ENCODE measurements around the gene FYCO1.

GRCh38 chr3:45921158-45922038, 74.2 kb downstream of the FYCO1 start:
- TF ChIP-seq TAF9B (IDR thresholded peaks at IDR 0.05; ENCODE audit: partially characterized antibody) (no peak), ZNF324 (CRISPR knock-in tag; IDR thresholded peaks at IDR 0.05) (no peak), RFX5 (IDR thresholded peaks at IDR 0.05; ENCODE audit: low read depth, low read length) (no peak), TAF15 (IDR thresholded peaks at IDR 0.05; ENCODE audit: low read depth, low read length) (no peak), JUND (IDR thresholded peaks at IDR 0.05; ENCODE audit: borderline replicate concordance, low read depth, low read length) (no peak), JUND (tag; IDR thresholded peaks at IDR 0.05; ENCODE audit: borderline replicate concordance, low read depth, low read length) (no peak), NFATC3 (IDR thresholded peaks at IDR 0.05) (no peak)

Data from K562 (cell line).